SJCRH30 (cell line): ENCODE results near the gene ZNF175. TPM values are rescaled to one million over a fixed set of nuclear protein-coding genes. Genes with fewer than 3 reads are reported as not detected.

Experiments
- DNase-seq, 2 experiments: peaks; one replicate each; pipeline ENCODE4 v3.0.0-alpha.2; 2015 to 2020
- H3K27ac ChIP-seq: fragments of 250-450 bp; sonication (Bioruptor Pico); 2 replicates; pipeline ENCODE4 v1.5.1; 2020; ENCODE audit warnings: mild to moderate bottlenecking, moderate library complexity
- H3K27me3 ChIP-seq: fragments of 250-450 bp; sonication (Bioruptor Pico); 2 replicates; pipeline ENCODE4 v1.5.1; 2020; ENCODE audit warnings: mild to moderate bottlenecking, moderate library complexity
- H3K36me3 ChIP-seq: fragments of 250-450 bp; sonication (Bioruptor Pico); 2 replicates; pipeline ENCODE4 v1.5.1; 2020; ENCODE audit warnings: mild to moderate bottlenecking, moderate library complexity
- H3K4me1 ChIP-seq: fragments of 250-450 bp; sonication (Bioruptor Pico); 2 replicates; pipeline ENCODE4 v1.5.1; 2020; ENCODE audit warnings: mild to moderate bottlenecking, moderate library complexity
- H3K4me3 ChIP-seq: fragments of 250-450 bp; sonication (Bioruptor Pico); 2 replicates; pipeline ENCODE4 v1.5.1; 2020; ENCODE audit warnings: mild to moderate bottlenecking, moderate library complexity
- H3K9me3 ChIP-seq: fragments of 250-450 bp; sonication (Bioruptor Pico); replicated peaks from 2 replicates; pipeline ENCODE4 v1.5.1; 2020; ENCODE audit warnings: mild to moderate bottlenecking, moderate library complexity
- total RNA-seq: library from RNA; depleted of rRNA; stranded (reverse); fragments of >200 nt; shearing (Covaris generic); gene quantifications from 2 replicates; pipeline ENCODE4 v1.2.3, GENCODE V29; 2014

Gene ZNF175
- total RNA-seq, 1 experiment from 2014 or later = 4.7 TPM

DNA sequence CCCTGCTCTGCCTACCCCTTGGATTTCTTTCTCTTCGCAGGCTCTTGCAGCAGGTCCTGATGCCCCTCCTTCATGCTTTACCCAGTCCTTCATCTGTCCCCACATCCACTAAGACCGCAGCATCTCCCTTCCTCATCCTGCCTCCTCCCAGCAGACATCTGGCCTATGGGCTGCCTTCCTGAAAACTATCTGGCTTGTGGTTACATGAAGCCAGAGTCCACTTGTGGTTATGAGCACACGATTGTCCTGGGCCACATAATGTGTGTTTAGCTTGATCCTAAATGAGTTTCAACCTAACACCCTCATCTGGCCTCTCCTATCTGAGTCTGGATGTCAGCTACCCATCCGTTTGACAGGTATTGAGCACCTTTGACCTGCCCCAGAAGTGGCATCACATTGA is 5.5 kb upstream of the ZNF175 start:
- no peaks in the 10 kb centered on the region for H3K27me3 ChIP-seq
- no peaks in the 10 kb centered on the region for H3K9me3 ChIP-seq
- no peaks in the 10 kb centered on the region for H3K4me1 ChIP-seq
- no peak overlapping the region for H3K4me3 ChIP-seq
- H3K27ac ChIP-seq = no peak overlapping the region
- DNase-seq = no peak
- no peaks in the 10 kb centered on the region for H3K36me3 ChIP-seq

GRCh38 chr19:51566489-51567100 is 4.5 kb upstream of the ZNF175 start:
- no peaks in the 10 kb centered on the region for H3K9me3 ChIP-seq
- H3K36me3 ChIP-seq = no peaks in the 10 kb centered on the region
- no peak overlapping the region for H3K27ac ChIP-seq
- DNase-seq = no peak
- H3K4me3 ChIP-seq = no peak overlapping the region
- no peaks in the 10 kb centered on the region for H3K4me1 ChIP-seq
- no peaks in the 10 kb centered on the region for H3K27me3 ChIP-seq

- DNase-seq = no peak
- Histone ChIP-seq H3K4me1 (no peaks in the 10 kb centered on the region), H3K27me3 (no peaks in the 10 kb centered on the region)
Observed at GRCh38 chr19:51567583-51567982, 3.5 kb upstream of the ZNF175 start.

DNA sequence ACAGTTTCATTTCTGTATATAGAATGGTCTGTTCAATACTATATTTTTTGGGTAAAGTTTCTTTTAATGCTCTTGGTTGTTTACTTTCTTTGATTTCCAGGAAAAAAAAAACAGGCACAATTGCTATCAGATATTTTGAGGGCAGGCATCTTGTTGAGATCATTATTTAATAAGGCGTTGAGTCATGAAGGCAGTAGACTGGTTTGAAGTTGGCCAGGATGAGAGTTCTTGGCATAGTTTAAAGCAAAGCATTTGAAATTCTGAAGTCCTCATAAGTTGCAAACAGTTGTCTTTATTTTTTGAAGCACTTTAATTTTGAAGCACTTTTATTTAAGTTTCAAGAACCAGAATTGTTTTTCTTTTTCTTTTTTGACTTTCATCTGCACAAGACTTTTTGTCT is 2.6 kb upstream of the ZNF175 start:
- Histone ChIP-seq H3K36me3 (no peaks in the 10 kb centered on the region; the same call in 1 of the 2 replicates), H3K27ac (no peak overlapping the region), H3K4me1 (no peaks in the 10 kb centered on the region), H3K9me3 (no peaks in the 10 kb centered on the region), H3K27me3 (no peaks in the 10 kb centered on the region), H3K4me3 (no peak overlapping the region)
- DNase-seq = no peak

More at GRCh38 chr19:51567583-51567982, 3.5 kb upstream of the ZNF175 start:
- H3K4me3 ChIP-seq = no peak overlapping the region
- no peak overlapping the region for H3K27ac ChIP-seq
- H3K36me3 ChIP-seq = no peaks in the 10 kb centered on the region
- no peaks in the 10 kb centered on the region for H3K9me3 ChIP-seq

- H3K27me3 ChIP-seq = no peaks in the 10 kb centered on the region
- H3K4me3 ChIP-seq = peak overlapping the region; percentile 59
- H3K36me3 ChIP-seq = peaks cover 3% of the 10 kb centered on the region; the same call in 1 of the 2 replicates
- H3K4me1 ChIP-seq = no peaks in the 10 kb centered on the region
- H3K27ac ChIP-seq = peak overlapping the region; percentile 8; the same call in 1 of the 2 replicates
- no peaks in the 10 kb centered on the region for H3K9me3 ChIP-seq
- peak in 1 of 2 experiments; percentile 4 for DNase-seq
Observed at GRCh38 chr19:51571599-51571998, 516 bp downstream of the ZNF175 start.

- no peak for DNase-seq
- H3K4me3 ChIP-seq = no peak overlapping the region
- no peak overlapping the region for H3K27ac ChIP-seq
Observed at GRCh38 chr19:51572410-51572809, 1.3 kb downstream of the ZNF175 start.

GRCh38 chr19:51572908-51573307 is 1.8 kb downstream of the ZNF175 start:
- Histone ChIP-seq H3K36me3 (peaks cover 4% of the 10 kb centered on the region; the same call in 1 of the 2 replicates), H3K9me3 (no peaks in the 10 kb centered on the region), H3K27ac (no peak overlapping the region), H3K4me1 (no peaks in the 10 kb centered on the region), H3K27me3 (no peaks in the 10 kb centered on the region), H3K4me3 (no peak overlapping the region)
- no peak for DNase-seq

More at GRCh38 chr19:51572410-51572809, 1.3 kb downstream of the ZNF175 start:
- H3K9me3 ChIP-seq = no peaks in the 10 kb centered on the region
- peaks cover 3% of the 10 kb centered on the region; the same call in 1 of the 2 replicates for H3K36me3 ChIP-seq
- H3K27me3 ChIP-seq = no peaks in the 10 kb centered on the region
- H3K4me1 ChIP-seq = no peaks in the 10 kb centered on the region

- no peak for DNase-seq
- no peak overlapping the region for H3K27ac ChIP-seq
Observed at GRCh38 chr19:51573331-51573730, 2.2 kb downstream of the ZNF175 start.

DNA sequence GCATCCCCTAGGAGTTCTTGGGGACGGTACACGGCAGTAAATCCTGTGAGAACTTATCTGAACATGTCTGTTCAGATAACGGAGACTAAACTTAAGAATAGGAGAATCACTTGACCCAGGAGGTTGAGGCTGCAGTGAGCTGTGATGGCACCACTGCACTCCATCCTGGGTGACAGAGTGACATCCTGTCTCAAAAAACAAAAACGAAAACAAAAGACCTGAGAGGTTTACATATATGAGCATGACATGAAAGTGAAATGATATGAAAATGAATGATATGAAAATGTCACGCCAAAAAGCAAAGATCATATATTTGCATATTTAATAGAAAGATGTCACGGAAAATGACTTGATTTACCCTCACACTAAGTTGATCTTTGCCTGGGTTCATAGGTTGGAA is 5.8 kb downstream of the ZNF175 start:
- no peak overlapping the region for H3K27ac ChIP-seq

More at GRCh38 chr19:51573331-51573730, 2.2 kb downstream of the ZNF175 start:
- H3K36me3 ChIP-seq = peaks cover 5% of the 10 kb centered on the region; the same call in 1 of the 2 replicates
- H3K4me1 ChIP-seq = no peaks in the 10 kb centered on the region
- H3K27me3 ChIP-seq = no peaks in the 10 kb centered on the region
- H3K9me3 ChIP-seq = no peaks in the 10 kb centered on the region
- no peak overlapping the region for H3K4me3 ChIP-seq

GRCh38 chr19:51586103-51586728 is 15.1 kb downstream of the ZNF175 start:
- Histone ChIP-seq H3K36me3 (peaks cover 62% of the 10 kb centered on the region), H3K27ac (no peak overlapping the region), H3K4me1 (no peaks in the 10 kb centered on the region), H3K4me3 (no peak overlapping the region), H3K9me3 (peaks cover 7% of the 10 kb centered on the region), H3K27me3 (no peaks in the 10 kb centered on the region)
- DNase-seq = no peak

More for the DNA sequence above, 5.8 kb downstream of the ZNF175 start:
- Histone ChIP-seq H3K27me3 (no peaks in the 10 kb centered on the region), H3K36me3 (peaks cover 11% of the 10 kb centered on the region), H3K9me3 (no peaks in the 10 kb centered on the region), H3K4me3 (no peak overlapping the region), H3K4me1 (no peaks in the 10 kb centered on the region)
- DNase-seq = no peak

DNA sequence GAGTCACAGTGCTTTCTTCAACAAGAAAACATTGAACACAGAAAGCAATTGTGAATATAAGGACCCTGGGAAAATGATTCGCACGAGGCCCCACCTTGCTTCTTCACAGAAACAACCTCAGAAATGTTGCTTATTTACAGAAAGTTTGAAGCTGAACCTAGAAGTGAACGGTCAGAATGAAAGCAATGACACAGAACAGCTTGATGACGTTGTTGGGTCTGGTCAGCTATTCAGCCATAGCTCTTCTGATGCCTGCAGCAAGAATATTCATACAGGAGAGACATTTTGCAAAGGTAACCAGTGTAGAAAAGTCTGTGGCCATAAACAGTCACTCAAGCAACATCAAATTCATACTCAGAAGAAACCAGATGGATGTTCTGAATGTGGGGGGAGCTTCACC is 15.7 kb downstream of the ZNF175 start:
- H3K27me3 ChIP-seq = no peaks in the 10 kb centered on the region
- no peak for DNase-seq
- H3K36me3 ChIP-seq = peaks cover 57% of the 10 kb centered on the region

DNA sequence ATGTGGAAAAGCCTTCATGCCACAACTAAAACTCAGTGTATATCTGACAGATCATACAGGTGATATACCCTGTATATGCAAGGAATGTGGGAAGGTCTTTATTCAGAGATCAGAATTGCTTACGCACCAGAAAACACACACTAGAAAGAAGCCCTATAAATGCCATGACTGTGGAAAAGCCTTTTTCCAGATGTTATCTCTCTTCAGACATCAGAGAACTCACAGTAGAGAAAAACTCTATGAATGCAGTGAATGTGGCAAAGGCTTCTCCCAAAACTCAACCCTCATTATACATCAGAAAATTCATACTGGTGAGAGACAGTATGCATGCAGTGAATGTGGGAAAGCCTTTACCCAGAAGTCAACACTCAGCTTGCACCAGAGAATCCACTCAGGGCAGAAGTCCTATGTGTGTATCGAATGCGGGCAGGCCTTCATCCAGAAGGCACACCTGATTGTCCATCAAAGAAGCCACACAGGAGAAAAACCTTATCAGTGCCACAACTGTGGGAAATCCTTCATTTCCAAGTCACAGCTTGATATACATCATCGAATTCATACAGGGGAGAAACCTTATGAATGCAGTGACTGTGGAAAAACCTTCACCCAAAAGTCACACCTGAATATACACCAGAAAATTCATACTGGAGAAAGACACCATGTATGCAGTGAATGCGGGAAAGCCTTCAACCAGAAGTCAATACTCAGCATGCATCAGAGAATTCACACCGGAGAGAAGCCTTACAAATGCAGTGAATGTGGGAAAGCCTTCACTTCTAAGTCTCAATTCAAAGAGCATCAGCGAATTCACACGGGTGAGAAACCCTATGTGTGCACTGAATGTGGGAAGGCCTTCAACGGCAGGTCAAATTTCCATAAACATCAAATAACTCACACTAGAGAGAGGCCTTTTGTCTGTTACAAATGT is 16.4 kb downstream of the ZNF175 start:
- no peak for DNase-seq
- H3K4me3 ChIP-seq = no peak overlapping the region

More for the DNA sequence above, 15.7 kb downstream of the ZNF175 start:
- H3K9me3 ChIP-seq = peaks cover 7% of the 10 kb centered on the region
- no peak overlapping the region for H3K4me3 ChIP-seq
- no peaks in the 10 kb centered on the region for H3K4me1 ChIP-seq
- H3K27ac ChIP-seq = no peak overlapping the region

DNA sequence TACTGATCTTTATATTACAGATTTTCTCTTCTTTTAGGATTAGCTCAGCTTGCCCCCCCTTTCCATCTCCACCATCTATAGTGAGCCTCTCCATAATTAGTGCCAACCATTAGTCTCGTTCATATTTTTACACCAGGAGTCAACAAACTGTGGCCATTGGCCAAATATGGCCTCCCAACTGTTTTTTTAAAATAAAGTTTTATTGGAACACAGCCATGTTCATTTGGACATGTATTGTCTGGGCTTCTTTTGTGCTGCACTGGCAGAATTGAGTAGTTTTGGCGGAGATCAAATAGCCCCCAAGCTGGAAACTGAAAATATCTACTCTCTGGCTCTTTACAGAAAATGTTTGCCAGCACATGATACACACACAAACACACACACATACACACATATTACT is 18.4 kb downstream of the ZNF175 start:
- Histone ChIP-seq H3K4me3 (no peak overlapping the region), H3K27me3 (no peaks in the 10 kb centered on the region), H3K27ac (no peak overlapping the region), H3K9me3 (peaks cover 7% of the 10 kb centered on the region), H3K4me1 (no peaks in the 10 kb centered on the region), H3K36me3 (peaks cover 33% of the 10 kb centered on the region)
- no peak for DNase-seq

More for the DNA sequence above, 16.4 kb downstream of the ZNF175 start:
- H3K27ac ChIP-seq = no peak overlapping the region
- no peaks in the 10 kb centered on the region for H3K4me1 ChIP-seq
- no peaks in the 10 kb centered on the region for H3K27me3 ChIP-seq
- H3K9me3 ChIP-seq = peaks cover 7% of the 10 kb centered on the region
- H3K36me3 ChIP-seq = peaks cover 50% of the 10 kb centered on the region

GRCh38 chr19:51590441-51590840 is 19.4 kb downstream of the ZNF175 start:
- Histone ChIP-seq H3K27ac (no peak overlapping the region), H3K4me1 (no peaks in the 10 kb centered on the region), H3K36me3 (peaks cover 24% of the 10 kb centered on the region), H3K27me3 (no peaks in the 10 kb centered on the region), H3K4me3 (no peak overlapping the region), H3K9me3 (peaks cover 7% of the 10 kb centered on the region)
- no peak for DNase-seq

GRCh38 chr19:51592521-51592920 is 21.4 kb downstream of the ZNF175 start:
- DNase-seq = no peak
- H3K9me3 ChIP-seq = no peaks in the 10 kb centered on the region; the same call in 1 of the 2 replicates
- no peak overlapping the region for H3K4me3 ChIP-seq
- H3K4me1 ChIP-seq = no peaks in the 10 kb centered on the region
- no peaks in the 10 kb centered on the region for H3K27me3 ChIP-seq
- H3K36me3 ChIP-seq = peaks cover 3% of the 10 kb centered on the region
- no peak overlapping the region for H3K27ac ChIP-seq
